ENCODE data around the gene HTT. TPM values are rescaled to one million over a fixed set of nuclear protein-coding genes. Genes with fewer than 3 reads are reported as not detected.
A peak's percentile ranks its signal among the peaks of the same experiment; 100 is the strongest.

Gene HTT
- total RNA-seq, 1 experiment from 2014 or later: 64.4 TPM

DNA sequence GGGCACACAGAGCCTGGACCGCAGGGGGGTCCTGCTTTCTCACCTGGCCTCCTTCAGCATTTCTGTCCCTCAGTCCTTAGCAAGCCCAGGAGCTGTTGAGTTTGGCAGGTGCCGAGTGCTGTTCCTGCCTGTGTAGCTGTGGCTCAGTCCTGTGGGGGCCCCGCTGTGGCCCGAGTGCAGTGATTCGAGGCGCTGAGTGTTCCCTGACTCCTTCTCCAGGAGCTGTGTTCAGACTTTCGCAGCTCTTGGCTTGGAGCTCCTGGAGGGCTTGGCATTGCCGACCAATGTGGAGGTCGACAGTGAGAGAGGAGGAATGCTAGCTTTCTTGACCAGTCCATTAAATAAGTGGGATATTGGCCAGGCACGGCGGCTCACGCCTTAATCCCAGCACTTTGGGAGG, 124.4 kb downstream of the HTT start:
- Histone ChIP-seq H4K8ac (replicated peaks; ENCODE audit: insufficient read length, low read depth, low read length) (no peak overlapping the region), H3K9me3 (ENCODE audit: control insufficient read depth, low read depth, low read length) (no peaks in the 10 kb centered on the region), H3K14ac (ENCODE audit: insufficient read depth, low read length) (peak overlapping the region; percentile 57; the same call in 1 of the 2 replicates), H3K4me2 (ENCODE audit: insufficient read depth, insufficient read length, low read length) (no peak overlapping the region), H3K4ac (ENCODE audit: low read depth, low read length) (no peak overlapping the region), H3K27ac (ENCODE audit: insufficient read length, low read depth, low read length) (no peak overlapping the region), H3T11ph (ENCODE audit: low read length) (no peak overlapping the region), H4K91ac (ENCODE audit: insufficient read length, low read depth, low read length) (no peak overlapping the region), H4K5ac (ENCODE audit: insufficient read length, low read depth, low read length) (no peak overlapping the region), H2AFZ (ENCODE audit: low read length) (no peak overlapping the region), H3K4me1 (ENCODE audit: insufficient read depth, low read length) (no peaks in the 10 kb centered on the region), H2BK20ac (ENCODE audit: low read depth, low read length, poor library complexity, severe bottlenecking) (no peak overlapping the region), H3K23ac (ENCODE audit: insufficient read length, low read depth, low read length) (no peak overlapping the region), H3K79me2 (ENCODE audit: insufficient read depth, low read length) (no peaks in the 10 kb centered on the region), H2BK5ac (ENCODE audit: insufficient read length, low read length) (no peak overlapping the region), H2AK5ac (ENCODE audit: insufficient read length, low read length) (no peak overlapping the region), H2BK12ac (ENCODE audit: insufficient read length, low read depth, low read length) (no peak overlapping the region), H3K27me3 (ENCODE audit: insufficient read depth, low read length) (no peaks in the 10 kb centered on the region), H3K9ac (ENCODE audit: extremely low read depth, insufficient read length, low read length) (no peak overlapping the region), H4K20me1 (ENCODE audit: control insufficient read depth, insufficient read depth, insufficient read length) (no peaks in the 10 kb centered on the region), H3K18ac (ENCODE audit: insufficient read length, low read depth, low read length) (no peak overlapping the region), H2BK120ac (ENCODE audit: low read depth, low read length, poor library complexity, severe bottlenecking) (no peak overlapping the region), H3K79me1 (ENCODE audit: insufficient read depth, low read depth, low read length, poor library complexity, severe bottlenecking) (no peaks in the 10 kb centered on the region), H3K23me2 (ENCODE audit: insufficient read length, low read depth, low read length, poor library complexity, severe bottlenecking) (no peaks in the 10 kb centered on the region), H2BK15ac (ENCODE audit: low read depth, low read length) (no peak overlapping the region), H3K56ac (ENCODE audit: insufficient read length, low read depth, low read length) (no peak overlapping the region)
- Mint-ChIP-seq H3K4me1 (no peaks in the 10 kb centered on the region), H3K4me3 (no peak overlapping the region), H3K27me3 (ENCODE audit: low read depth) (no peaks in the 10 kb centered on the region), H3K27ac (no peak overlapping the region), H3K36me3 (ENCODE audit: insufficient read depth in 1 of 3, low read depth in 3 of 3) (peaks cover 3 to 55% (median 16%) of the 10 kb centered on the region in 3 experiments; a peak in 6 of 7 replicates), H3K9me3 (no peaks in the 10 kb centered on the region)
- WGBS (ENCODE audit: extremely low coverage, insufficient read length, low lambda C conversion rate): no CpG with 5 or more reads among the region's 12 CpGs
- DNase-seq: no peak
- TF ChIP-seq, protein P1, sequence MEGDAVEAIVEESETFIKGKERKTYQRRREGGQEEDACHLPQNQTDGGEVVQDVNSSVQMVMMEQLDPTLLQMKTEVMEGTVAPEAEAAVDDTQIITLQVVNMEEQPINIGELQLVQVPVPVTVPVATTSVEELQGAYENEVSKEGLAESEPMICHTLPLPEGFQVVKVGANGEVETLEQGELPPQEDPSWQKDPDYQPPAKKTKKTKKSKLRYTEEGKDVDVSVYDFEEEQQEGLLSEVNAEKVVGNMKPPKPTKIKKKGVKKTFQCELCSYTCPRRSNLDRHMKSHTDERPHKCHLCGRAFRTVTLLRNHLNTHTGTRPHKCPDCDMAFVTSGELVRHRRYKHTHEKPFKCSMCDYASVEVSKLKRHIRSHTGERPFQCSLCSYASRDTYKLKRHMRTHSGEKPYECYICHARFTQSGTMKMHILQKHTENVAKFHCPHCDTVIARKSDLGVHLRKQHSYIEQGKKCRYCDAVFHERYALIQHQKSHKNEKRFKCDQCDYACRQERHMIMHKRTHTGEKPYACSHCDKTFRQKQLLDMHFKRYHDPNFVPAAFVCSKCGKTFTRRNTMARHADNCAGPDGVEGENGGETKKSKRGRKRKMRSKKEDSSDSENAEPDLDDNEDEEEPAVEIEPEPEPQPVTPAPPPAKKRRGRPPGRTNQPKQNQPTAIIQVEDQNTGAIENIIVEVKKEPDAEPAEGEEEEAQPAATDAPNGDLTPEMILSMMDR (conservative IDR thresholded peaks at IDR 0.05): no peak
